ENCODE data around the gene AMOT.
A peak's percentile ranks its signal among the peaks of the same experiment; 100 is the strongest.
"Not testable (repeated sequence)": the region's sequence is repeated elsewhere in the genome, so short reads cannot be mapped to it uniquely, and the experiment has no call there.

The AMOT gene

DNA sequence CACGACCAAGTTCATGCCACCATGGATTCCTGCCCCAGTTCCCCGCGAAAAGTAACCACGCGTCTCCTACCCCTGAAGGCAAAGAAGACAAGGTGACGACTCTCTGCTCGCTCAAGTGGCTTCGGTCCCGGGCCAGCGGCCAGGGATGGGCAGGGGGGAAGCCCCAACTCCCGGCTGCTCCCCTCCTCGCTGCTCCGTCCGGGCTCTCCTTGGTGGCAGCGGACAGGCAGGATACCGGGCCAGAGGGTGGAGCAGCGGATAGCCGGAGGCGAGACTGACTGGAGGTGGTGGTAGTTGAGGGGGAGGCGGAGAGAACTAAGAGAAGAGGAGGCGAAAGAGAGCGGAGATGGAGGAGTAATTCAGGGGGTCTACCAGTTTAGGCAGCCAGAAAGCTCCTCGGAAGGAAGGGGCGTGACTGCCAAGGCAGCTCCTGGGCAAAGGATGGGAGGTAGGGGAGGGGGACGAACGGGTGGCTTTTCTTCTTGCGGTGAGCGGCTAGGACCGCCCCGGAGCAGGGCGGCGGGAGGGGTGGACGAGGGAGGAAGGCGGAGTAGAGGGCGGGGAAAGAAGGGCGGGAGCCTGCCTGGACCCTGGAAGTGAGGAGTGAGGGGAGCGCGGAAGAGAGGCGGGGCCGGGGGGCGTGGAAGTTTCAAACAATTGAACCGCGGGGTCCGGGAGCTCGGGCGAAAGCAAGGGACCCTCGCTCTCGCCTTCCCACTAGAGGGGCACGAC is at the start of gene AMOT:
TSS of gene AMOT (minus strand) at position 450 of the 732 bp plus-strand sequence. CDS start 17,705 bp downstream, outside the sequence.
- DNase-seq, result peak; percentile 4 to 33

DNA sequence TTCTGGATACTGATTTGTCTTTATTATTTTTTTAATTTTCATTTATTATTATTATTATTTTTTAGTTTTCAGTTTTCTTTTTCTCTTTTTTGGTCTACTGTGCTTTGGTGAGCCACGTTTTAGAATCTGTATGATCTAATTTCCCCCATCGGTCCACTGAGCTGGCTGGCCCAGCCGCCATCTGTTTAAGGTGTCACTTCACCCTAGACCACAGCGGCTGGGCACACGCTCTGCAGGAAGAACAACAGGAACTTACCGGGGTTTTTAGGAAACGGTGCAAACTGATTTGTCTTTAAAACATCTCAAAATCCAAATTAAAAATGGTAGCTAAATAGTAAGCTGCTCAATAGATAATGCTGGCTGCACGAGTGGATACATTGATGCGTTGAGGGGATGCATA is 48.8 kb upstream of the AMOT start:
- no peak for DNase-seq

GRCh38 chrX:112888916-112889315 is 48.3 kb upstream of the AMOT start:
- DNase-seq, result peak in 1 of 2 donors; percentile 4

DNA sequence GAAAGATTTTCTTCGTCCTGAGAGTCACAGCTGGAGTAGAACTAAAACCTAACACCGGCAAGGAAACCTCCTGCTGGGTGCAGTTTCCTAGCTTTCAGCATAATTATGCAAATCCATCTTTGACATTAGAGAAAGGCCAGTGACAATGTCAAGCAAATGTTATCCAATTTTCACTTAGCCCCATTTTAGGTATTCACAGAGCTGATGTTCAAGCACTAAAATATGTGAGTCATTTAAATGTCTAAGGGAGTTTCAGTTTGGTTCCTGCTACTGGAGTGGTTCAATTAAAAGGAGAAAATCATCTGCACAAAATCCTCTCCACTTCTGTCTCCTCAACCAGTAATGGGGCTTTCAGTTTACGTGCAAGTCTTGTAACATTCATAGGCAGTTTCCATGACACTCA is 37.1 kb upstream of the AMOT start:
- no peak for DNase-seq

- no peak for DNase-seq
These were observed 34.0 kb upstream of the AMOT start for GRCh38 chrX:112874614-112875013.

DNA sequence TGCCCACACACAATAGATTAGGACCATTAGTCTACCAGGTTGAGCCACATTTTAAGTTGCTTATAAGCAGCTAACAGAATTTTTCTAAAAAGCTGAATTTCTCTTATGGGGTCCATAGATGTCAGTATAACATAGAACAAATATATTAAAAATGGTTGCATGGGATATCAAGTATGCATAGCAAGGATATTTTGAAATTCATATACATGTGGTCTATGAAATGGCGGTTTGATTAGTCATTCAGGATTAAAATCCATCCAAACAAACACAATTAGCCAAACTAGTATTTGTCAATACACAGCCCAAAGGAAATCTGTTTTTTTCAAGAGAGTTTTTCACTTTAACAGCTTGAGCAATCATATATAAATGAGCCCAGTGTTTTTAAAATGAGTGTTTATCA is 33.5 kb upstream of the AMOT start:
- DNase-seq, result no peak

GRCh38 chrX:112868586-112868985 is 28.0 kb upstream of the AMOT start:
- DNase-seq, result no peak

DNA sequence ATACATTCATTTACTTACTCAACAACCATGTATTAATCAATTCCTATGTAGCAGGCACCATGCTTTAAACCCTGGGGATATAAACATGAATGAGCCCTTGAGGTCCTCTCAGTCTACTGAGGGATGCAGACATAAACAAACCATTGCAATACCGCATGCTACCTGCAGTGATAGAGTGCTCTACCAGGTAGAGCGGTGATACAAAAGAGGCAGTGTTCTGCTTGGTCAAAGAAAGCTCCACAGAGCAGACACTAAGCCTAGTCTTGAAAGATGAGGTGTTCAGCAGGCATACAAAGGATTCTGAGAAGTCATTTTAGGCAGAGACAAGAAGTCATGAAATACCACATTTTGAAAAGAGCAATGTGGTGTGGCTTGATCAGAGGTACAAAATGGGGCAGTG is 26.9 kb upstream of the AMOT start:
- DNase-seq, result no peak

GRCh38 chrX:112866175-112866574 is 25.5 kb upstream of the AMOT start:
- no peak for DNase-seq

GRCh38 chrX:112865464-112866025 is 24.9 kb upstream of the AMOT start:
- no peak for DNase-seq

DNA sequence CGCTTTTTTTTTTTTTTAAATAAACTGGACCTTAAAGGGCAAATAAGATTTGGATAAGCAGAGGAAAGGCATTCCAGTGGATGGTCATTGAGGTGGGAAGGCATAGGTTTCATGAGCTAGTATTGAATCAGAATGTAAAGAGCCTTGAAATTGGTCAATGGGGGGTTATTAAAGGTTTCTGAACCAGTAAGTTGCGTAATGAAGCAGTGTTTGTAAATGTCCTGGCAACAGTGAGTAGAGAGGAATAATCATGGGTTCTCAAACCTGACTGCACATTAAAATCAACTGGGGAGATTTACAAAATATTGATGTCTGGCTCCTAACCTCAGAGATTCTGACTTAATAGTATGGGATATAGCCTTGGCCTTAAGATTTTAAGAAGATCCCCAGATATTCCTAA is 23.2 kb upstream of the AMOT start:
- DNase-seq, result no peak

DNA sequence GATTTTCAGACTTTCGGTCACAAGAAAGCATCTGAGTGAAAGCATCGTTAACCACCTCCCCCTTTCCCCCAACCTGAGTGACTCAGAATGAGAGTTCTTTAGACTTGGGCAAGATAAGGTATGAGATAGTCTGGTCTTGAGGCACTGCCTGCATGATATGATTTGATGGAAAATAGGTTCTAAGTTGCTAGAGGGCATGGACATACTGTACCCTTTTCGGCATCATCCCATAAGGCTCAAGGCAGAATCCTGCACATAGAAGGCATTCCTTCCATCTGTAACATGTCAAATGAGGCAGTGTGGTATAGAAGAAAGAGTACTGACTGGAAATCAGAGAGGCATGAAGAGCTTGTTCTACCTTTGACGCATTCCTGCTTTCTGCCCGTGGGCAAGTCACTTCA is 16.8 kb upstream of the AMOT start:
- DNase-seq, result no peak

- not testable (repeated sequence) for DNase-seq
These were observed 14.3 kb upstream of the AMOT start for GRCh38 chrX:112854901-112855300.

DNA sequence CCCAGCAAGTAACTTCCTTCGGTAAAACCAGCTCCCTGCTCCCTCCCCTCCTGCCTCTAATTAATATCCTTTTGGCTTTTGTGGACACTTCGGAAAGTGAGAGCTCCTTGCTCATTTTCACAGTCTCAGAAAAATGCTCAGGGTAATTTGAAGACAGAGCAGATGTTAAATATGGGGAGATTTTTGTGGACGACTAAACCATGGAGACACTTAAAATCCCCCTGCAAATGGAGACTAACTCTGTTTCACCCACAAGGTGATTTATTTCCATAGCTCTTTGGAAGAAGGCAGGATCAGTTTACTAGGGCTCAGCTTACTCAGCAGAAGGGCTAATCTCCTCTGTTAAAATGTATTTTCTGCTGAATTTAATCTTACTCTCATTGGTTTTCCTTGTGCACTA is 12.2 kb upstream of the AMOT start:
- no peak for DNase-seq

- DNase-seq, result no peak
These were observed 11.2 kb upstream of the AMOT start for GRCh38 chrX:112851806-112852205.

DNA sequence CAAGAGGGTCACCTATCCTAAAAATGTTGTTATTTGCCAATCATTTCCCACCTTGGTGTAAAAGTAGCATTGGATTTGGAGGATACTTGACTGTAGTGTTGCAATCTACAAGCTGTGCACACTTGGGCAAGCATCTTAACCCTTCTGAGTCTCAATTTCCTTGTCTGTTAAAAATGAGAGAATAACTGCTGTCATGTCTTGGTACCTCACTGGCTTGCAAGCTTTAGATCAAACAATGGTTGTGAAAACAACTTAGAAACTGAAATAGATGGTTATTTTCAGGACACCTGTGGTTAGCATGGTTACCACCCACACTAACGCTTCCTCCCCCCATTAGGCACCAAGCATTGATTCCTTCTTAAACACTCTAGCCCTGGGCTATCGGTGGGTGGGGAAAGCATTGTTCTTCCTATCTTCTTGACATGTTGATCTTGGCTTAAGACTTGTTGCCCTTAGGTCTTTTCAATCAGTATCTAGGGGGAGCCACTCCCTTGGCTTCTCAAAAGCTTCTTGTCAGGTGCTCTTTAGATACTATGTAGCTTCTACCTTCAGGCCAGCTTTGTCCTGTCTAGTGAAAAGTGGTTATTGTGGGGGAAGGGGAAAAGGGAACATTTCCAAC is 10.6 kb upstream of the AMOT start:
- no peak for DNase-seq

GRCh38 chrX:112849016-112849415 is 8.4 kb upstream of the AMOT start:
- no peak for DNase-seq

GRCh38 chrX:112846782-112847181 is 6.2 kb upstream of the AMOT start:
- DNase-seq, result no peak

- DNase-seq, result no peak
These were observed 5.6 kb upstream of the AMOT start for GRCh38 chrX:112846187-112846586.

- DNase-seq, result no peak
These were observed 3.6 kb upstream of the AMOT start for GRCh38 chrX:112844250-112844649.

DNA sequence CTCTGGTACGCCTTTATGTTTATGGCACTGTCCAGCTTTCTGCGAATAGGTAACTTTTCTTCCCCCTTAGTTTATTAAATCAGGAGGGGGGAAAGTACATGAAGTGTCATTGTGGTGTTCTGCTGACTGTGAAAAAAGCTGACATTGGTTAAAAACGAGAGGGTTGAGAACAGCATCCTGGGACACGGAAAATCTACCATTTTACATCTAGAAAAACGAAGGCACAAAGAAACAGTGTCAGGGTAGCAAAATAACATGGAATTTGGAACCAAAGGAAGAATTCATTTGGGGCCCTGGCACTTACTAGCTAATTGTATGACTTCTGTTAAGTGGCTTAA is 1.2 kb upstream of the AMOT start:
- DNase-seq, result no peak

DNA sequence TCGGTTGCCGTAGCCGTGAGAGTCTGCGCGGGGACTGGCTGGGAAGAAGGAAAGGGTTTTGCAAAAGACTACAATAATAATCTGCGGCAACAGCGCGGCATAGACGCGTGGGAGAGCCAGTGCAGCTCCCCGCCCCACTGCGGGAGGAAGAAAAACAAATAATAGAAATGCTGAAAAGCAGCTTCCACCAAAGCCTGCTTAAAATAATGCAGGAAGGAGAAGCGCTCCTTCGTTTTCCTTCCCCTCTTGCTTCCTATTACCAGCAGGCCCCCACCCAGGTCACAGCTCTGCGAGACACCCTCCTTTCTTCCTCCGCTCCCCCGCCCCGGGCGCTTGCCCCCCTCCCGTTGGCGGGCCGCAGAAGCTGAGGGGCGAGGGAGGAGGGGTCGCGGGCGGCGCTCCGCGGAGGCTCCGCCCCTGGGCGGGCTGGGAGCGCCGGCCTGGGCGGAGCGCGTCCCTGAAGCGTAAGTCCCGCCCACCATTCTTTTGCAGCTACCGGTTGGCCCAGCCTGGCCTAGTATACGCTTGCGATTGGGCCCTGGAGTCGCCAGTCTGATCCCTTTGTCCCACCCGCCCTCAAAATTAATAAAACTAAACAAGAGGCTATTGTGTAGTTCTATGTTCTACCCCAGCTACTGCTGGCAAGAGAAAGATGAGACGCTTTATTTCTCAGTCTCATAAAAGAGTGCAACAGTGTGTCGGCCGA is 636 bp upstream of the AMOT start:
- peak; percentile 2 to 72 for DNase-seq

GRCh38 chrX:112839856-112840255 is 775 bp downstream of the AMOT start:
- DNase-seq, result no peak

- no peak for DNase-seq
These were observed 3.1 kb downstream of the AMOT start for GRCh38 chrX:112837531-112837930.

Measured in bone marrow (tissue), 2 donors.